ENCODE data around the gene ROR2.
"Not testable (repeated sequence)": the region's sequence is repeated elsewhere in the genome, so short reads cannot be mapped to it uniquely, and the experiment has no call there.

Gene ROR2

GRCh38 chr9:91518462-91518861 lies 431.6 kb downstream of the ROR2 start:
- peaks cover 0 to 3% of the 10 kb centered on the region in 2 donors for H3K4me1 ChIP-seq (ENCODE audit: control insufficient read depth in 2 of 2, insufficient read depth in 1 of 2, low read depth in 1 of 2, low read length in 2 of 2)
- no peak overlapping the region for H3K27ac ChIP-seq (replicated peaks; ENCODE audit: low read length)
- no peak overlapping the region for H2BK12ac ChIP-seq (ENCODE audit: low read length)
- H4K91ac ChIP-seq (ENCODE audit: low read depth, low read length, poor library complexity) = no peak overlapping the region
- H3K4me2 ChIP-seq (ENCODE audit: insufficient read depth, low read length, poor library complexity, severe bottlenecking) = no peak overlapping the region
- H3K23ac ChIP-seq (ENCODE audit: low read depth, low read length, poor library complexity) = no peak overlapping the region
- H3K9ac ChIP-seq (ENCODE audit: low read depth, low read length, poor library complexity) = no peak overlapping the region
- no peak overlapping the region for H2BK5ac ChIP-seq (ENCODE audit: low read length)
- H3K4ac ChIP-seq (ENCODE audit: low read length) = no peak overlapping the region
- H3K18ac ChIP-seq (ENCODE audit: low read length) = no peak overlapping the region
- H2BK15ac ChIP-seq (ENCODE audit: low read length) = no peak overlapping the region
- WGBS, 2 donors (ENCODE audit: extremely low coverage in 2 of 2, insufficient read length in 2 of 2, insufficient replicate concordance in 1 of 2) = no CpG with 5 or more reads among the region's 5 CpGs
- H3K36me3 ChIP-seq (replicated peaks in 1 of 2; ENCODE audit: control insufficient read depth in 2 of 2, insufficient read depth in 2 of 2, low read length in 2 of 2) = no peaks in the 10 kb centered on the region
- H3K4me3 ChIP-seq (ENCODE audit: low read length in 2 of 2) = no peak overlapping the region
- H3K14ac ChIP-seq (ENCODE audit: low read length) = no peak overlapping the region
- H3K27me3 ChIP-seq (ENCODE audit: control insufficient read depth in 3 of 3, insufficient read depth in 3 of 3, low read depth in 1 of 3, low read length in 3 of 3) = no peaks in the 10 kb centered on the region
- no peak overlapping the region for H2AK5ac ChIP-seq (ENCODE audit: low read depth, low read length)
- H2BK120ac ChIP-seq (ENCODE audit: low read depth, low read length) = no peak overlapping the region
- no peak overlapping the region for H2AFZ ChIP-seq (ENCODE audit: low read length)
- DNase-seq (ENCODE audit: low spot score) = no peak
- no peaks in the 10 kb centered on the region for H3K79me1 ChIP-seq (ENCODE audit: low read depth, low read length)
- H3K9me3 ChIP-seq (replicated peaks in 1 of 2; ENCODE audit: control insufficient read depth in 2 of 2, insufficient read depth in 1 of 2, low read depth in 1 of 2, low read length in 2 of 2) = no peaks in the 10 kb centered on the region
- no peak overlapping the region for H4K8ac ChIP-seq (ENCODE audit: low read depth, low read length)

DNA sequence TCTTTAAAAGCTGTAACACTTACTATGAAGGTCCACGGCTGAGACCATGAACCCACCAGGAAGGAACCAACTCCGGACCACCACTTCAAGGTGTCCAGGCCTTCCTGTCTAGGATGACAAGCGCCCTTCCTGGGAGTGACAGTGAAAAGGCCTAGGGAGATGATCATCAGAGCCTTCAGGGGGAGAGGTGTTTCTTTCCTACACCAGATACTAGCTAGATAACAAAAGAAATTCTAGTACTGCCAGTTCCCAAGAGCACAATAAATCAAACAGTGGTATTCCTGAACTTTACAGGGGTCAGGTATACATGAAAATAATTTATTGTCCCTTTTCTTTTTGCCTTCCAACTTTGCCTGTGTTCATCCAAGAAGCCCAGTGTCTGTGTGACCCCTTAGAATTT lies 432.2 kb downstream of the ROR2 start:
- no peak overlapping the region for H4K8ac ChIP-seq (ENCODE audit: low read depth, low read length)
- H3K9ac ChIP-seq (ENCODE audit: low read depth, low read length, poor library complexity) = no peak overlapping the region
- H3K4me2 ChIP-seq (ENCODE audit: insufficient read depth, low read length, poor library complexity, severe bottlenecking) = no peak overlapping the region
- no CpG with 5 or more reads among the region's 3 CpGs for WGBS, 2 donors (ENCODE audit: extremely low coverage in 2 of 2, insufficient read length in 2 of 2, insufficient replicate concordance in 1 of 2)
- H3K9me3 ChIP-seq (replicated peaks in 1 of 2; ENCODE audit: control insufficient read depth in 2 of 2, insufficient read depth in 1 of 2, low read depth in 1 of 2, low read length in 2 of 2) = no peaks in the 10 kb centered on the region
- H3K4me1 ChIP-seq (ENCODE audit: control insufficient read depth in 2 of 2, insufficient read depth in 1 of 2, low read depth in 1 of 2, low read length in 2 of 2) = peaks cover 0 to 3% of the 10 kb centered on the region in 2 donors
- H2BK15ac ChIP-seq (ENCODE audit: low read length) = no peak overlapping the region
- H2BK12ac ChIP-seq (ENCODE audit: low read length) = no peak overlapping the region
- no peak overlapping the region for H3K23ac ChIP-seq (ENCODE audit: low read depth, low read length, poor library complexity)
- no peak overlapping the region for H3K4me3 ChIP-seq (ENCODE audit: low read length in 2 of 2)
- no peaks in the 10 kb centered on the region for H3K36me3 ChIP-seq (replicated peaks in 1 of 2; ENCODE audit: control insufficient read depth in 2 of 2, insufficient read depth in 2 of 2, low read length in 2 of 2)
- no peak for DNase-seq (ENCODE audit: low spot score)
- H3K79me1 ChIP-seq (ENCODE audit: low read depth, low read length) = no peaks in the 10 kb centered on the region
- no peak overlapping the region for H3K4ac ChIP-seq (ENCODE audit: low read length)
- no peak overlapping the region for H4K91ac ChIP-seq (ENCODE audit: low read depth, low read length, poor library complexity)
- no peak overlapping the region for H2BK5ac ChIP-seq (ENCODE audit: low read length)
- no peak overlapping the region for H3K18ac ChIP-seq (ENCODE audit: low read length)
- H3K14ac ChIP-seq (ENCODE audit: low read length) = no peak overlapping the region
- no peak overlapping the region for H3K27ac ChIP-seq (replicated peaks; ENCODE audit: low read length)
- H2AFZ ChIP-seq (ENCODE audit: low read length) = no peak overlapping the region
- no peak overlapping the region for H2AK5ac ChIP-seq (ENCODE audit: low read depth, low read length)
- H3K27me3 ChIP-seq (ENCODE audit: control insufficient read depth in 3 of 3, insufficient read depth in 3 of 3, low read depth in 1 of 3, low read length in 3 of 3) = no peaks in the 10 kb centered on the region
- H2BK120ac ChIP-seq (ENCODE audit: low read depth, low read length) = no peak overlapping the region

DNA sequence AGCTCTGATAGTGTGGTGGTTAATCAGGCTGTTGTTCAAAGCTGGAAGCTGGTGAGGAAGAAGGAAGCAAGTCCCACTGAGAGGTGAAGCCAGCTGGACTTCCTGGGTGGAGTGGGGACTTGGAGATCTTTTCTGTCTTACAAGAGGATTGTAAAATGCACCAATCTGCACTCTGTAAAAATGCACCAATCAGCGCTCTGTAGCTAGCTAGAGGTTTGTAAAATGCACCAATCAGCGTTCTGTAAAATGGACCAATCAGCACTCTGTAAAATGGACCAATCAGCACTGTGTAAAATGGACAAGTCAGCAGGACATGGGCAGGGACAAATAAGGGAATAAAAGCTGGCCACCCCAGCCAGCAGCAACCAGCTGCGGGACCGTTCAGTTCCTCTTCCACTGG lies 432.7 kb downstream of the ROR2 start:
- H3K14ac ChIP-seq (ENCODE audit: low read length); H2BK15ac ChIP-seq (ENCODE audit: low read length); H3K18ac ChIP-seq (ENCODE audit: low read length); DNase-seq (ENCODE audit: low spot score); H3K9me3 ChIP-seq (replicated peaks in 1 of 2; ENCODE audit: control insufficient read depth in 2 of 2, insufficient read depth in 1 of 2, low read depth in 1 of 2, low read length in 2 of 2); H3K4me1 ChIP-seq (ENCODE audit: control insufficient read depth in 2 of 2, insufficient read depth in 1 of 2, low read depth in 1 of 2, low read length in 2 of 2); H3K9ac ChIP-seq (ENCODE audit: low read depth, low read length, poor library complexity); H3K4ac ChIP-seq (ENCODE audit: low read length); H2AK5ac ChIP-seq (ENCODE audit: low read depth, low read length); H3K4me2 ChIP-seq (ENCODE audit: insufficient read depth, low read length, poor library complexity, severe bottlenecking); H3K79me1 ChIP-seq (ENCODE audit: low read depth, low read length); H2AFZ ChIP-seq (ENCODE audit: low read length); H4K91ac ChIP-seq (ENCODE audit: low read depth, low read length, poor library complexity); H2BK12ac ChIP-seq (ENCODE audit: low read length); H3K27me3 ChIP-seq (ENCODE audit: control insufficient read depth in 3 of 3, insufficient read depth in 3 of 3, low read depth in 1 of 3, low read length in 3 of 3); H3K23ac ChIP-seq (ENCODE audit: low read depth, low read length, poor library complexity); H4K8ac ChIP-seq (ENCODE audit: low read depth, low read length); H2BK5ac ChIP-seq (ENCODE audit: low read length); H3K36me3 ChIP-seq (replicated peaks in 1 of 2; ENCODE audit: control insufficient read depth in 2 of 2, insufficient read depth in 2 of 2, low read length in 2 of 2); H3K27ac ChIP-seq (replicated peaks; ENCODE audit: low read length); H2BK120ac ChIP-seq (ENCODE audit: low read depth, low read length); H3K4me3 ChIP-seq (ENCODE audit: low read length in 2 of 2): not testable (repeated sequence)
- no CpG with 5 or more reads among the region's 4 CpGs for WGBS, 2 donors (ENCODE audit: extremely low coverage in 2 of 2, insufficient read length in 2 of 2, insufficient replicate concordance in 1 of 2)

DNA sequence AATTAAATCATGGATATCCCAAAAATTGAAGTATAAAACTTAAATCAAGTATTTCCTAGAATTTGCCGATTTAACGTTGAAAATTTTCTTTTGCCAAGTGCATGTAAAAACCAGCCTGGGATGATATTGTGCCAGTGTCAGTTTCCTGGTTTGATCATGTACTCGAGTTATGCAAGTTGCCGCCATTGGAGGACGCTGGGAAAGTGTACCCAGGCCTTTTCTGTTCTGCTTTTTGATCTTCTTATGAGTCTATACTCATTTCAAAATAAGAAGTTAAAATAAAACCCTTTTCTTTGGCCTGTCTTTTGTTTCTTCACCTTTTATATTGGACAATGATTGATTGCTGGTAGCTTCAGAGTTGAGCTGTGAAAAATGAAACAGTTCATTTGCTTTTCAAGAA lies 433.3 kb downstream of the ROR2 start:
- no peak overlapping the region for H2BK12ac ChIP-seq (ENCODE audit: low read length)
- no peak overlapping the region for H3K14ac ChIP-seq (ENCODE audit: low read length)
- H2AK5ac ChIP-seq (ENCODE audit: low read depth, low read length) = no peak overlapping the region
- no peak overlapping the region for H4K91ac ChIP-seq (ENCODE audit: low read depth, low read length, poor library complexity)
- no peak overlapping the region for H4K8ac ChIP-seq (ENCODE audit: low read depth, low read length)
- H2BK120ac ChIP-seq (ENCODE audit: low read depth, low read length) = no peak overlapping the region
- H2BK15ac ChIP-seq (ENCODE audit: low read length) = no peak overlapping the region
- H3K9ac ChIP-seq (ENCODE audit: low read depth, low read length, poor library complexity) = no peak overlapping the region
- H3K18ac ChIP-seq (ENCODE audit: low read length) = no peak overlapping the region
- no peak overlapping the region for H2BK5ac ChIP-seq (ENCODE audit: low read length)
- peaks cover 0 to 2% of the 10 kb centered on the region in 2 donors for H3K9me3 ChIP-seq (replicated peaks in 1 of 2; ENCODE audit: control insufficient read depth in 2 of 2, insufficient read depth in 1 of 2, low read depth in 1 of 2, low read length in 2 of 2)
- no peak for DNase-seq (ENCODE audit: low spot score)
- H3K23ac ChIP-seq (ENCODE audit: low read depth, low read length, poor library complexity) = no peak overlapping the region
- H3K27ac ChIP-seq (replicated peaks; ENCODE audit: low read length) = no peak overlapping the region
- no peaks in the 10 kb centered on the region for H3K27me3 ChIP-seq (ENCODE audit: control insufficient read depth in 3 of 3, insufficient read depth in 3 of 3, low read depth in 1 of 3, low read length in 3 of 3)
- no peak overlapping the region for H3K4me2 ChIP-seq (ENCODE audit: insufficient read depth, low read length, poor library complexity, severe bottlenecking)
- H3K4me3 ChIP-seq (ENCODE audit: low read length in 2 of 2) = no peak overlapping the region
- H3K4me1 ChIP-seq (ENCODE audit: control insufficient read depth in 2 of 2, insufficient read depth in 1 of 2, low read depth in 1 of 2, low read length in 2 of 2) = peaks cover 0 to 3% of the 10 kb centered on the region in 2 donors
- no peaks in the 10 kb centered on the region for H3K79me1 ChIP-seq (ENCODE audit: low read depth, low read length)
- H3K36me3 ChIP-seq (replicated peaks in 1 of 2; ENCODE audit: control insufficient read depth in 2 of 2, insufficient read depth in 2 of 2, low read length in 2 of 2) = no peaks in the 10 kb centered on the region
- H2AFZ ChIP-seq (ENCODE audit: low read length) = no peak overlapping the region
- no CpG with 5 or more reads among the region's 5 CpGs for WGBS, 2 donors (ENCODE audit: extremely low coverage in 2 of 2, insufficient read length in 2 of 2, insufficient replicate concordance in 1 of 2)
- H3K4ac ChIP-seq (ENCODE audit: low read length) = no peak overlapping the region
